Mammary epithelial cell (primary cell): ENCODE data around the gene MYO5A.

Experiments
- CTCF ChIP-seq, 2 donors: IDR thresholded peaks in 1 of 2; conservative IDR thresholded peaks in 1 of 2; 2 replicates each; pipeline ENCODE4 v1.5.1; 2011 to 2012; ENCODE audit warnings: inconsistent platforms in 2 of 2, low read length in 2 of 2, mild to moderate bottlenecking in 2 of 2, control low read depth in 1 of 2, low read depth in 1 of 2; ENCODE audit not compliant: insufficient read depth in 1 of 2; ENCODE audit errors: extremely low read depth in 1 of 2
- EZH2 ChIP-seq: IDR thresholded peaks from 2 replicates; pipeline ENCODE4 v1.6.1; 2012; ENCODE audit warnings: low read length, inconsistent platforms, borderline replicate concordance

- no peak for TF ChIP-seq CTCF (conservative IDR thresholded peaks at IDR 0.05 in 1 of 2, IDR thresholded peaks at IDR 0.05 in 1 of 2; ENCODE audit: extremely low read depth in 1 of 2, insufficient read depth in 1 of 2, low read depth in 1 of 2, low read length in 2 of 2)
- no peak for TF ChIP-seq EZH2
Observed at GRCh38 chr15:52440414-52440813, 88.3 kb downstream of the MYO5A start.
